KG1 (cell line): ENCODE measurements around the gene FKBP1A.
"Not testable (repeated sequence)": the region's sequence is repeated elsewhere in the genome, so short reads cannot be mapped to it uniquely, and the experiment has no call there.

ENCODE experiments used
- DNase-seq: peaks from one replicate; lab custom pipeline; 2025; lab: John Stamatoyannopoulos, UW

The FKBP1A gene

GRCh38 chr20:1417273-1417672 lies 24.4 kb upstream of the FKBP1A start:
- DNase-seq = no peak

GRCh38 chr20:1415667-1416468 lies 23.0 kb upstream of the FKBP1A start:
- no peak for DNase-seq

- DNase-seq = no peak
These were observed 22.1 kb upstream of the FKBP1A start for GRCh38 chr20:1414982-1415381.

GRCh38 chr20:1405801-1406200 lies 12.9 kb upstream of the FKBP1A start:
- DNase-seq = no peak

DNA sequence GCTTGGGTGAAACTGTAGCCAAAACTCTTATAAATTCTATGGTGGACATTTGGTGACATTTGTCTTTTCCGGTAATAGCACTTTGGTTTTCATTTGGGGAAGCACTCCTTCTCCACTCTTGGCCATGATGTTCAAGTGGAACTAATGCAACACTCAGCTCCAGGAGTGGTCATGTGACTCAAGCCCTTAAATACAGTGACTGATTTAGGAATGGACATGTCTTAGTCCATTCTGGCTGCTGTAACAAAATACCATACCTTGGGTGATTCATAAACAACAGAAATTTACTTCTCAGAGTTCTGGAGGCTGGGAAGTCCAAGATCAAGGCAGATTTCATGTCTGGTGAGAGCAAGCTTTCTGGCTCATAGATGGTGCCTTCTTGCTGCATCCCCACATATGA lies 10.8 kb upstream of the FKBP1A start:
- no peak for DNase-seq

- no peak for DNase-seq
These were observed 9.3 kb upstream of the FKBP1A start for GRCh38 chr20:1402149-1402548.

GRCh38 chr20:1401451-1401907 lies 8.6 kb upstream of the FKBP1A start:
- no peak for DNase-seq

DNA sequence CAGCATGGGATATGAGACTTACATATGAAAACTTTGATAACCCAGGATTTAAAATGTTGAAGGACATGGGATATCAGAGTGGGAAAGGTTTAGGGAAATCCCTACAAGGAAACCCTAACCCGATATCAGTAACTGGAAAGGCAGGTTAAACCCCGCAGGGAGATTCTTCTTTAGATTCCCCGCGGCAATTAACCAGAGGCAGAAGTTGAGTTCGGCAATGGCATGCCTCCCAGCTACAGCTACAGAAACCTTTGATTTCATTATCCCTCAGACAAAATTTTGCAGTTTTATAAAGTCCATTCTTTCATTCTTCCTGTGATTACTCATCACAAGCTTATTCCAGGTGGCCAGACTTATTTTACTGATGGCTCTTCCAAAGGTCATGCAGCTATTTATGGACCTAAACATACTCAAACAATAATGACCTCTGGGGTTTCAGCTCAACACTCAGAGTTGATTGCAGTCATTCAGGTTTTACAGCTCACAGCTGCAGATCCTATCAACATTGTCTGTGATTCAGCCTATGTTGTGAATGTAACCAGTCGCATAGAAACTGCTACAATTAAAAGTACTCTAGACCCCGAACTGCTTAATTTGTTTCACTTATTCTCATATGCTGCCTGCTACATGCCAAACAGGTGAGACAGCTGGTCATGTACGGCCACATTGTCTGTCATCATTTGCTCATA lies 7.0 kb upstream of the FKBP1A start:
- not testable (repeated sequence) for DNase-seq

DNA sequence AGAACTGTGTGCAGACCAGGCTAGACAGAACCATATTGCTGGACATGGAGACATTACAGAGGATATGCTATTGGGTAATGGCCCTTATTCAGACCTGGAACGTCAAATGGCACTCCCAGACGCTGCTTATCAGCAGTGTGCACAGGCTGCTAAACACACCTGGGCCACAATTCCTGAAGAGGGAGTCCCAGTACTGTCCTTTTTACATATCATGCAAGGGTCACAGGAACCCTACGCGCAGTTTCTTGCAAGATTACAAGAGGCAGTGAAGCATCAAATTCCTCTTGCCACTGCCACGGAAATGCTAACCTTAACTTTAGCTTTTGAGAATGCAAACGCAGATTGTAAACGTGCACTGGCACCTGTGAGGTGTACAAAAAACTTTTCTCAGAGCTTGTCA lies 5.3 kb upstream of the FKBP1A start:
- DNase-seq = not testable (repeated sequence)

GRCh38 chr20:1397710-1398109 lies 4.9 kb upstream of the FKBP1A start:
- no peak for DNase-seq

- no peak for DNase-seq
These were observed 3.8 kb upstream of the FKBP1A start for GRCh38 chr20:1396702-1397101.

DNA sequence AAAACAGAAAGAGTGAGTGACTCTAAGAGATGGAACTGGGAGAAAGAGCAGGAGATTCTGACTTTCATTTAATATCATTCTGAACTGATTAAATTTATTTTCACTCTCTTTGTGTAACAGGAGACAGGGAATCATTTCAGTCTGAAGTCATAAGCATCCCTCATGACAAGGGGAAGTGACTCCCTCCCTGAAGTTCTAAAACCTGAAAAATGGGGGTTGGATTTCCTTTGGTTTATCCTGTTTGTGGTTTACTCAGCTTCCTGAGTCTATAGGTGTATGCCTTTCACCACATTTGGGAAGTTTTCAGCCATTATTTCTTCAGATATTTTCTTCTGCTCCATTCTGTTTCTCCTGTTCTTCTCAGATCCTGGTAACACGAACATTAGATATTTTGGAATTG lies 3.4 kb upstream of the FKBP1A start:
- DNase-seq = no peak

GRCh38 chr20:1394686-1395085 lies 1.8 kb upstream of the FKBP1A start:
- DNase-seq = no peak

- DNase-seq = no peak
These were observed 641 bp upstream of the FKBP1A start for GRCh38 chr20:1393507-1393882.

- no peak for DNase-seq
These were observed 486 bp downstream of the FKBP1A start for GRCh38 chr20:1392443-1392692.

DNA sequence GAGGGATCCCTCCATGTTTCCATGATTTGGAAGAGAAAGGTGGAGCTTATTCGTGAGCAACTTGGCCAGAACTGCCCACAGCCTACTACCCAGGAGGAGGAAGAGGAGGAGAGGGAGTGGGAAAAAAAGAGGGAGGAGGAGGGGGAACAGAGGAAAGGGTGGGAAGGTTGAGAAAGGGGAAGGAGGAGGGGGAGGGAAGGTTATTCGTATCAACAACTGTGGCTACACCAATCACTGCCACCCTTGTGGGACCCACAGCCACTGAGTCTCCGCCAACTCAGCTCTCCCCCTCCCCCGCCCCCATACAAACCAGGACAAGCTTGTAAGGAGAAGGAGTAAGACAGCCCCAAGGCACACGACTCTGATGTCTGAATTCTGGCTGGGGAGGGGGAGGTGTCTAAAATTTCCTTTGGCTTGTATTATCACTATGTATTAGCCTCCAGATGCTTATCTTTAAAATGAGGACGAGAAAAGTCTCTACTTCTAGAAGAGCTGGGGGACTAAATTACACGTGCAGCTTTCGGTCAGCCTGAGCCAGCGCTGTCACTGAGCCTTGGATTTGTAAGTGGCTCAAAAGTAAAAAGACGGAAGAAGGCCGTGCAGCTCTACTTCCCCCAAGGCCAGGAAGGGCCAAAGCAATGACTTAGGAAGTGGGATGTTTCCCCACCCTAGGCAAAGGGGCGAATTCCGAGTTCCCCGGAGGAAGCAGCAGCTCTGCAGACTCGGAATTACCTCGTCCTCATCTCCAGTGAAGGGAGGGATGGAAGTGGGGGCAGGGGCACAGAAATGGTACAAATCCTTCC lies 1.0 kb downstream of the FKBP1A start:
- no peak for DNase-seq

DNA sequence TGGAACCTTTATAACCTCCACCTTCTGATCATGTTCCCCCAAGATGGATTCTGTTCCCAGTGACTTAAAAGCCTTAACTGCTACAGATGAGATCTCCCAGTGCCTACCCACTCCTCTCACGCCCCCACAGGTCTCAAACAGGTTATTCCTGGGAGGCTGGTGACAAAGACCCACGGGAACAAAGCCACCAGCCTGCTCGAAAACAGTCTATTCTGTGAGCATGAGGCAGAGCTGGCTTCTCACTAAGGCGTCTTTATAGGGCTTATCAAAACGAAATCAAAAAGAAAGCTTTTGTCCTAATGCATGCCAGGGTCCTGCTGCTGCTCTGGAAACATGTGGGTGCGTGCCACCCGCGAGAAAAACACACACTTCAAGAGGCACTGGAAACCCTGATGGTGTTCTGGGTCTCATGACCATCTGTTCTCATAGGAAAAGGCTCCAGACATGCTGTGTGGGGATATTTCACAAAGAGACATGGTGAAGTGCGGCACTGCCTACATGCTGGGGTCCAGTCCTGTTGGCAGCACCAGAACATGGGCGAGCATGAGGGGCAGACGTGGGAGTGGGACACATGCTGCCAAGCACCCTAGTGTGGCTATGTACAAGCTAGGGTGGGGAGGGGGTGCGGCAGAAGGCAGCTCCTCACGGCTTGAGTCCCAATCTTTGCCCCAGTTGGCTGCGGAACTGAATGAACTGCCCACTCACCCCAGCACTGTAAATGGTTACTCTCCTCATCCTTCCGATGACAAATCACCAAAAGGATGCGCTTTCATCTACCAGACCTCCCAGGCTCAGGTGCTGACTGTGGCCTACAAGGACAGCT lies 2.1 kb downstream of the FKBP1A start:
- no peak for DNase-seq

GRCh38 chr20:1389703-1390580 lies 2.9 kb downstream of the FKBP1A start:
- no peak for DNase-seq

DNA sequence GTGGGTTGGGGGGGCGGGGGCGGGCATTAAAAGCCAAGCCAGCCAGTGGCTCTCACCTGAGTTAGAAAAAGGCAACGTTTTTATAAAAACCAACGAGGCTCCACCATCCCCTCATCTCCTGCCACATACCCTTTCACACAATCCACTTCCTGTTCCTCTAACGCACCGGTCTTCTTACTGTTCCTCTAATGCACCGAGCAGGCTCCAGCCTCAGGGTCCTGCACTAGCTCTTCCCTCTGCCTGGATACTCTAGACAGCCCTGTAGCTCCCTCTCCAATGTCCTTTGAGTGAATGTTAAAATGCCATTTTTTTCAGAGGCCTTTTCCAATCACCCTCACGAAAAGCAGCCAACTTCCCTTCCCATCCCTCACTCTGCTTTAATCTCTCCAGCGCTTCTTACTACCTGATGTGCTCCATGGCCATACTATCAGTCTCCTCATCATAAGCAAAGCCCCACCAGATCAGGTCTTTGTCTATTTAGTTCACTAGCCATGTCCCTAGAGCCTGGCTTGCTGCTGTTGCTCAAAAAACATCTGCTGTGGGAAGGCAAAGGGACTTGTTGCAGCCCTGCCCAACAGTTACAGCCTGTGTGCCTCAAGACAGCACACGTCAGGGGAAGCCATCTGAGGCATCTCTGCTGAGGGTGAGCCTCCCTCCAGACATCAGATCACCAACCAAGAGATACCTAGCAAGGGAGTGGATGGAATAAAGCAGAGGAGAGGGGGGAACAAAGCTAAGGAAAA lies 3.9 kb downstream of the FKBP1A start:
- DNase-seq = no peak

- DNase-seq = no peak
These were observed 4.6 kb downstream of the FKBP1A start for GRCh38 chr20:1388253-1388652.
